K562 (cell line): ENCODE results near the gene ALDH1A2. TPM values are rescaled to one million over a fixed set of nuclear protein-coding genes. Genes with fewer than 3 reads are reported as not detected.

ENCODE experiments used
- ATAC-seq: fragments of 200-7000 bp; cut with Tn5 transposase; 3 replicates; pipeline ENCODE4 v1.9.1; 2020; ENCODE audit warnings: moderate library complexity
- BruUV-seq: library from RNA; stranded (reverse); fragments of 400-500 nt; replicated peaks from 2 replicates; lab custom pipeline; 2021; lab: Mats Ljungman, UMichigan
- CTCF ChIA-PET: fragments of 300-600 bp; formaldehyde crosslinking; extraction: SDS; loops from one replicate; lab custom pipeline; 2021; ENCODE audit warnings: low intra/inter-chr PET ratio; lab: Yijun Ruan, JAX
- POLR2A ChIA-PET: fragments of 300-600, 350-650 bp; sonication (Branson Sonifier 250); formaldehyde crosslinking; extraction: SDS; loops from one replicate; lab custom pipeline; 2021; ENCODE audit warnings: antibody characterized with exemption, inconsistent platforms; lab: Yijun Ruan, JAX
- DNase-seq, 4 experiments: peaks; one replicate each; pipeline versions ENCODE4 v3.0.0 to v3.0.0-alpha.2; 2011 to 2018; ENCODE audit warnings: low spot score in 3 of 4, mixed read lengths in 3 of 4; ENCODE audit errors: extremely low read depth in 1 of 4
- FAIRE-seq: peaks from 2 replicates; lab custom pipeline; 2011; peaks lifted over from hg19 to GRCh38; lab: Jason Lieb, UNC
- H2AFZ ChIP-seq: 2 replicates; pipeline ENCODE4 v1.6.0; 2011; ENCODE audit warnings: low read depth, low read length, control low read depth, inconsistent platforms
- H3K27ac ChIP-seq: fragments of 200-600 bp; 3 replicates; pipeline ENCODE4 v1.8.0; 2011; ENCODE audit warnings: low read depth, mild to moderate bottlenecking, control low read depth, inconsistent platforms, low read length, moderate library complexity, mixed read lengths; ENCODE audit errors: extremely low read depth
- H3K27me3 ChIP-seq, 2 experiments: fragments of 300-600 bp in 1 of 2; 2 replicates in 1 of 2; 3 replicates in 1 of 2; pipeline versions ENCODE4 v1.6.0 to v1.8.0; 2011; ENCODE audit warnings: inconsistent platforms in 2 of 2, low read length in 2 of 2, mild to moderate bottlenecking in 1 of 2, mixed read lengths in 1 of 2, moderate library complexity in 1 of 2; ENCODE audit not compliant: control insufficient read depth in 2 of 2, insufficient read depth in 2 of 2
- H3K36me3 ChIP-seq: fragments of 300-600 bp; 3 replicates; pipeline ENCODE4 v1.8.0; 2011; ENCODE audit warnings: mild to moderate bottlenecking, low read length, inconsistent platforms; ENCODE audit not compliant: control insufficient read depth, insufficient read depth
- H3K4me1 ChIP-seq, 2 experiments: fragments of 200-600 bp in 1 of 2; replicated peaks in 1 of 2; 2 replicates in 1 of 2; 3 replicates in 1 of 2; pipeline versions ENCODE4 v1.5.1 to v1.8.0; 2011; ENCODE audit warnings: inconsistent platforms in 2 of 2, low read length in 2 of 2, mild to moderate bottlenecking in 1 of 2, mixed read lengths in 1 of 2, moderate library complexity in 1 of 2; ENCODE audit not compliant: control insufficient read depth in 2 of 2, insufficient read depth in 2 of 2
- H3K4me2 ChIP-seq: 2 replicates; pipeline ENCODE4 v1.6.1; 2011; ENCODE audit warnings: low read length, control low read depth, inconsistent platforms, mixed read lengths; ENCODE audit not compliant: insufficient read depth
- H3K4me3 ChIP-seq: fragments of 200-600 bp; sonication (generic), shearing (Covaris generic); 2 replicates; pipeline ENCODE4 v1.5.1; 2016; ENCODE audit warnings: control low read depth, inconsistent platforms
- H3K79me2 ChIP-seq: fragments of 200-600 bp; 3 replicates; pipeline ENCODE4 v1.8.0; 2011; ENCODE audit warnings: low read length, inconsistent platforms; ENCODE audit not compliant: control insufficient read depth, insufficient read depth
- H3K9ac ChIP-seq, 2 experiments: 2 replicates each; pipeline versions ENCODE4 v1.6.0 to v1.6.1; 2011; ENCODE audit warnings: low read depth in 2 of 2, low read length in 2 of 2, control low read depth in 1 of 2, inconsistent platforms in 1 of 2, mild to moderate bottlenecking in 1 of 2, mixed read lengths in 1 of 2; ENCODE audit not compliant: insufficient read depth in 1 of 2
- H3K9me1 ChIP-seq: one replicate; pipeline ENCODE4 v1.6.0; 2011; ENCODE audit warnings: inconsistent platforms, mild to moderate bottlenecking, low read length, moderate library complexity; ENCODE audit not compliant: control insufficient read depth, insufficient read depth
- H3K9me3 ChIP-seq: replicated peaks from 2 replicates; pipeline ENCODE4 v1.5.1; 2011; ENCODE audit warnings: low read depth, low read length, inconsistent platforms; ENCODE audit not compliant: control insufficient read depth, insufficient read depth
- H4K20me1 ChIP-seq: replicated peaks from 2 replicates; pipeline ENCODE4 v1.6.1; 2011; ENCODE audit warnings: low read length, inconsistent platforms, mixed read lengths; ENCODE audit not compliant: control insufficient read depth, insufficient read depth
- BMI1 ChIP-seq: fragments of 150-350 bp; IDR thresholded peaks from 2 replicates; pipeline ENCODE4 v1.6.1; 2014; ENCODE audit warnings: low read length
- NCOA6 ChIP-seq: fragments of 450-650 bp; IDR thresholded peaks from 2 replicates; pipeline ENCODE4 v1.6.1; 2017; ENCODE audit warnings: mild to moderate bottlenecking
- POLR2G ChIP-seq: fragments of 200-400 bp; formaldehyde crosslinking; IDR thresholded peaks from 2 replicates; pipeline ENCODE4 v1.6.1; 2017; ENCODE audit warnings: low read depth, mild to moderate bottlenecking, antibody characterized with exemption, low read length, moderate library complexity
- RBFOX2 ChIP-seq: fragments of 200-400 bp; formaldehyde crosslinking; IDR thresholded peaks from 2 replicates; pipeline ENCODE4 v1.6.1; 2017; ENCODE audit warnings: low read depth, mild to moderate bottlenecking, low read length, moderate library complexity
- TGIF2 ChIP-seq: sonication (generic); formaldehyde crosslinking; IDR thresholded peaks from 2 replicates; pipeline ENCODE4 v1.8.1; 2022; ENCODE audit warnings: mild to moderate bottlenecking, missing genetic modification reagents, moderate library complexity
- ZNF124 ChIP-seq: sonication (generic); formaldehyde crosslinking; IDR thresholded peaks from 2 replicates; pipeline ENCODE4 v1.8.1; 2022; ENCODE audit warnings: missing genetic modification reagents
- WGBS: fragments of 100-300 bp; shearing (Covaris generic); methylation state at CpG from one replicate; pipeline ENCODE4 v1.1.6; 2016; ENCODE audit warnings: low coverage, mixed read lengths; ENCODE audit not compliant: insufficient coverage; ENCODE audit errors: missing lambda C conversion rate; 5-methylcytosine and 5-hydroxymethylcytosine counted together
- in situ Hi-C: fragments of 300-500 bp; cut with MboI; formaldehyde crosslinking; loops from 4 replicates; pipeline ENCODE4 v1.15.0; 2018; ENCODE audit warnings: inconsistent platforms, mixed read lengths
- intact Hi-C: fragments of 100-400 bp; cut with micrococcal nuclease; formaldehyde crosslinking; loops from 2 replicates; pipeline ENCODE4 v1.14.2; 2022
- polyA plus RNA-seq, 8 experiments: library from polyadenylated mRNA; depleted of rRNA in 4 of 8; stranded (reverse) in 5 of 8; unstranded in 3 of 8; fragments of >200 nt; fragmentation: Nextera tagmentation in 2 of 8; fragmentation: Illumina TruSeq in 1 of 8; extraction: Ambion mirVana in 2 of 8; extraction: Trizol in 1 of 8; gene quantifications; 2 replicates each; pipeline versions ENCODE4 v1.2.1 to v1.2.3, GENCODE V29; 2011 to 2014; ENCODE audit warnings: inconsistent platforms in 1 of 8, missing spikeins in 1 of 8
- total RNA-seq, 7 experiments: library from RNA; depleted of rRNA in 6 of 7; stranded (reverse); fragments of >200 nt in 6 of 7; fragmentation: Illumina TruSeq in 2 of 7; extraction: Trizol in 2 of 7; gene quantifications; 2 replicates each; pipeline versions ENCODE4 v1.2.1 to v1.2.3, GENCODE V29; 2011 to 2021; ENCODE audit warnings: low replicate concordance in 1 of 7
- TF ChIP-seq, protein P1 (sequence below), 3 experiments: IDR thresholded peaks in 2 of 3; conservative IDR thresholded peaks in 1 of 3; 2 replicates each; pipeline ENCODE4 v1.5.1; 2011 to 2012; ENCODE audit warnings: low read length in 3 of 3, mild to moderate bottlenecking in 3 of 3, control low read depth in 2 of 3, improper control_type of control experiment in 1 of 3, inconsistent platforms in 1 of 3, low read depth in 1 of 3, mixed read lengths in 1 of 3, moderate library complexity in 1 of 3; ENCODE audit not compliant: insufficient read depth in 2 of 3

Gene ALDH1A2
- total and polyA plus RNA-seq, 9 of the 15 experiments (the other 6 are each of a cell fraction or from before 2014, with no cell fraction given) = 115 to 393 (median 333) TPM

DNA sequence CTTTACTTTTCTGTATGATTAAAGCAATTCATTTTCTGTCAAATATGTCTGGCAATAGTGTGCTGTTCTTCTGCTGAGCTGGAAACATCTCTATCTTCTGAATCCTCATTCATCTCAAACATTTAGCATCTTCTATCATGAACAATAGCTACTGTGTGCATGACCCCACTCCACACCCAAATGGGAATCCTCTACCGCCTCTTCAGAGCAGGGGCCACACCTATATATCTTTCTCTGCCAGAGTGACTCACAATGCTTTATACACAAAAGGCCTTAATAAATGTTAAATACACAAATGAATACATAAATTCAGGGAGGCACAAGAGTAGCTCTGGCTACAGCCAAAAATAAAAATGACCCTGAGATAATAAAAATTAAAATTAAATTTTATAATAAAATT lies 8.0 kb downstream of the ALDH1A2 start:
- BruUV-seq = no TSS peak
- 36% methylated on average over 1 of the region's 1 CpG for WGBS
- POLR2A ChIA-PET = interaction anchor here (0.6 kb wide), 1 partner anchor 9 kb away, joined by 3 read pairs; no protein-coding TSS in a partner anchor
- Histone ChIP-seq H3K4me1 (peaks cover 0 to 25% of the 10 kb centered on the region in 2 experiments; a peak in 4 of 5 replicates), H3K9me3 (no peaks in the 10 kb centered on the region), H4K20me1 (0 out of 2 replicates have a peak, but pooled peaks cover 3% of the 10 kb centered on the region), H3K9ac (no peak overlapping the region), H3K4me3 (no peak overlapping the region), H3K79me2 (peaks cover 100% of the 10 kb centered on the region), H2AFZ (no peak overlapping the region), H3K9me1 (no peaks in the 10 kb centered on the region), H3K36me3 (peaks cover 72% of the 10 kb centered on the region), H3K27me3 (no peaks in the 10 kb centered on the region), H3K4me2 (no peak overlapping the region), H3K27ac (no peak overlapping the region)
- DNase-seq = peak in 1 of 4 experiments; percentile 29
- intact Hi-C loops = no loop called here
- CTCF ChIA-PET = interaction anchor here (0.5 kb wide), 1 partner anchor 43 kb away, joined by 3 read pairs; no protein-coding TSS in a partner anchor
- in situ Hi-C loops = loop anchor here (25.0 kb wide), 2 partner anchors 320 to 495 kb away; no protein-coding TSS in a partner anchor
- FAIRE-seq = no peak
- ATAC-seq = no peak
- TF ChIP-seq RBFOX2 (peak; percentile 40; the same call in 1 of the 2 replicates), TGIF2 (no peak)

DNA sequence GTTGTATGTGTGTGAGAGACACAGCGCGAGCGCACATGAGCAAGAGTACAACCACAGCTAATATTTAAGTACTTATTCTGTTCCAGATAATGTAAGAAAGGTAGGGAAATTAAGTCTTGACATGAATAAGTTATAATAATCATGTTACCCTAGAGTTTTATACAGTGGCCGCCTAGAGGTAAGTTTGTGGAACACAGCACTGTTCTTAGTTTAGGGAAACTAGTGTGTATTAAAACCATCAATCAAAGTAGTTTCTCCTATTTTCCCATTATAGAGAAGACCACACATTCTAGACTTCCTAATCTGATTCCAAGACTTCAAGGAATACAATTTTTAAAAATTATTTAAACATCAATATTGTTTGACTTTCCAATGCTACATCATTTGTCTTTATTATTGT lies 9.5 kb downstream of the ALDH1A2 start:
- in situ Hi-C loops = loop anchor here (25.0 kb wide), 2 partner anchors 319 to 494 kb away; no protein-coding TSS in a partner anchor
- DNase-seq (no peak), FAIRE-seq (no peak), ATAC-seq (no peak)
- H3K4me3 ChIP-seq = no peak overlapping the region
- H3K4me2 ChIP-seq = no peak overlapping the region
- TF ChIP-seq, protein P1, sequence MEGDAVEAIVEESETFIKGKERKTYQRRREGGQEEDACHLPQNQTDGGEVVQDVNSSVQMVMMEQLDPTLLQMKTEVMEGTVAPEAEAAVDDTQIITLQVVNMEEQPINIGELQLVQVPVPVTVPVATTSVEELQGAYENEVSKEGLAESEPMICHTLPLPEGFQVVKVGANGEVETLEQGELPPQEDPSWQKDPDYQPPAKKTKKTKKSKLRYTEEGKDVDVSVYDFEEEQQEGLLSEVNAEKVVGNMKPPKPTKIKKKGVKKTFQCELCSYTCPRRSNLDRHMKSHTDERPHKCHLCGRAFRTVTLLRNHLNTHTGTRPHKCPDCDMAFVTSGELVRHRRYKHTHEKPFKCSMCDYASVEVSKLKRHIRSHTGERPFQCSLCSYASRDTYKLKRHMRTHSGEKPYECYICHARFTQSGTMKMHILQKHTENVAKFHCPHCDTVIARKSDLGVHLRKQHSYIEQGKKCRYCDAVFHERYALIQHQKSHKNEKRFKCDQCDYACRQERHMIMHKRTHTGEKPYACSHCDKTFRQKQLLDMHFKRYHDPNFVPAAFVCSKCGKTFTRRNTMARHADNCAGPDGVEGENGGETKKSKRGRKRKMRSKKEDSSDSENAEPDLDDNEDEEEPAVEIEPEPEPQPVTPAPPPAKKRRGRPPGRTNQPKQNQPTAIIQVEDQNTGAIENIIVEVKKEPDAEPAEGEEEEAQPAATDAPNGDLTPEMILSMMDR (IDR thresholded peaks at IDR 0.05 in 2 of 3, conservative IDR thresholded peaks at IDR 0.05 in 1 of 3; ENCODE audit: insufficient read depth in 2 of 3, low read depth in 1 of 3, low read length in 3 of 3) = peak in 1 of 3 experiments; percentile 14; a peak in 2 of 6 replicates
- TF ChIP-seq BMI1 = no peak
- no peak for TF ChIP-seq POLR2G
- TF ChIP-seq ZNF124 (CRISPR knock-in tag) = no peak
- no peak for TF ChIP-seq NCOA6
- H2AFZ ChIP-seq = no peak overlapping the region
- no peak overlapping the region for H3K9ac ChIP-seq
- ChIA-PET POLR2A (no interaction called here), CTCF (no interaction called here)
- H3K9me1 ChIP-seq = no peaks in the 10 kb centered on the region
- no TSS peak for BruUV-seq
- H3K36me3 ChIP-seq = peaks cover 76% of the 10 kb centered on the region
- H3K27ac ChIP-seq = no peak overlapping the region
- no peaks in the 10 kb centered on the region for H3K27me3 ChIP-seq
- H3K4me1 ChIP-seq = peaks cover 0 to 17% of the 10 kb centered on the region in 2 experiments; a peak in 4 of 5 replicates
- H4K20me1 ChIP-seq = 0 out of 2 replicates have a peak, but pooled peaks cover 3% of the 10 kb centered on the region
- H3K9me3 ChIP-seq = no peaks in the 10 kb centered on the region
- intact Hi-C loops = no loop called here
- peaks cover 100% of the 10 kb centered on the region for H3K79me2 ChIP-seq
- 80% methylated on average over 4 of the region's 4 CpGs for WGBS
